Liver (tissue), 3 donors: ENCODE data around the gene POGZ.

Experiments
- ATF3 ChIP-seq: IDR thresholded peaks from 2 replicates; pipeline ENCODE4 v1.6.1; 2016; ENCODE audit warnings: antibody characterized with exemption
- CTCF ChIP-seq: fragments of 150-350 bp; IDR thresholded peaks from 2 replicates; pipeline ENCODE4 v1.5.1; 2017; ENCODE audit warnings: improper control_type of control experiment, low read depth, low read length; ENCODE audit not compliant: missing input control
- EGR1 ChIP-seq, 2 donors: IDR thresholded peaks; 2 replicates each; pipeline ENCODE4 v1.6.1; 2016 to 2018; ENCODE audit warnings: antibody characterized with exemption in 2 of 2, low read depth in 2 of 2
- FOXA1 ChIP-seq: IDR thresholded peaks from 2 replicates; pipeline ENCODE4 v1.6.1; 2016; ENCODE audit warnings: antibody characterized with exemption
- GABPA ChIP-seq, 2 donors: IDR thresholded peaks in 1 of 2; conservative IDR thresholded peaks in 1 of 2; 2 replicates each; pipeline ENCODE4 v1.6.1; 2016; ENCODE audit warnings: antibody characterized with exemption in 2 of 2, mild to moderate bottlenecking in 1 of 2, moderate library complexity in 1 of 2
- JUND ChIP-seq, 2 donors: IDR thresholded peaks; 2 replicates each; pipeline ENCODE4 v1.6.1; 2016; ENCODE audit warnings: antibody characterized with exemption in 2 of 2
- MAX ChIP-seq: IDR thresholded peaks from 2 replicates; pipeline ENCODE4 v1.6.1; 2016; ENCODE audit warnings: antibody characterized with exemption
- RAD21 ChIP-seq, 2 donors: IDR thresholded peaks; 2 replicates each; pipeline ENCODE4 v1.6.1; 2016; ENCODE audit warnings: antibody characterized with exemption in 2 of 2, mild to moderate bottlenecking in 2 of 2
- REST ChIP-seq: IDR thresholded peaks from 2 replicates; pipeline ENCODE4 v1.6.1; 2016; ENCODE audit warnings: antibody characterized with exemption, mild to moderate bottlenecking
- RXRA ChIP-seq, 2 donors: IDR thresholded peaks; 2 replicates each; pipeline ENCODE4 v1.6.1; 2017 to 2018; ENCODE audit warnings: antibody characterized with exemption in 2 of 2, mild to moderate bottlenecking in 1 of 2
- SP1 ChIP-seq: IDR thresholded peaks from 2 replicates; pipeline ENCODE4 v1.6.1; 2018; ENCODE audit warnings: antibody characterized with exemption, mild to moderate bottlenecking
- TAF1 ChIP-seq: conservative IDR thresholded peaks from 2 replicates; pipeline ENCODE4 v1.6.1; 2016; ENCODE audit warnings: antibody characterized with exemption, mild to moderate bottlenecking
- YY1 ChIP-seq: IDR thresholded peaks from 2 replicates; pipeline ENCODE4 v1.6.1; 2016; ENCODE audit warnings: antibody characterized with exemption, mild to moderate bottlenecking
- ZBTB33 ChIP-seq: IDR thresholded peaks from 2 replicates; pipeline ENCODE4 v1.6.1; 2016; ENCODE audit warnings: antibody characterized with exemption
- donor health status: healthy.
- donor health status: healthy.

- TF ChIP-seq CTCF, result no peak
- TF ChIP-seq RAD21 (IDR thresholded peaks at IDR 0.05), result no peak
- TF ChIP-seq JUND (IDR thresholded peaks at IDR 0.05), result no peak
- TF ChIP-seq TAF1, result no peak
- no peak for TF ChIP-seq SP1
- no peak for TF ChIP-seq RXRA (IDR thresholded peaks at IDR 0.05)
- no peak for TF ChIP-seq MAX
- no peak for TF ChIP-seq YY1
- no peak for TF ChIP-seq ZBTB33
- no peak for TF ChIP-seq REST
- no peak for TF ChIP-seq FOXA1
- no peak for TF ChIP-seq EGR1 (IDR thresholded peaks at IDR 0.05; ENCODE audit: low read depth in 2 of 2)
- no peak for TF ChIP-seq GABPA (IDR thresholded peaks at IDR 0.05 in 1 of 2, conservative IDR thresholded peaks at IDR 0.05 in 1 of 2)
- no peak for TF ChIP-seq ATF3
These were observed 88.9 kb downstream of the POGZ start for GRCh38 chr1:151370211-151370911.
